ENCODE data around the gene TP53TG3B.
"Not testable (repeated sequence)": the region's sequence is repeated elsewhere in the genome, so short reads cannot be mapped to it uniquely, and the experiment has no call there.

The TP53TG3B gene

DNA sequence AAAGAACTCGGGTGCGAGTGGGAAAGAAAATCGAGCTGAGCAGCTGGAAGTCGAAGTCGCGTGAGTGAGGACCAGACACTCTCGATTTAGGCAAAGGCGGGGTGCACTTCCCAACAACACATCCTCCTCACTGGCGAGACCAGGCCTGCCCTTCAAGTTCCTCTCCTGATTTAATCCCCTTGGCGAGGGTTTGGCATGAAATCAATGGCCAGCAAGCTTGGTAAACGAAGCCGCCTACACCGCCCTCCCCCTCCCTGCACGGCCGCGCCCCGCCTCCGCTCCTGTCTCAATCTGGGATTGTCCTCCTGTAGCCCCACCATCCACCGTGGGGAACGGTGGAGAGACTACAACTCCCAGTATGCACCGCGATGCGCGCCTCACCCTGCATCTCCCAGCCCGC lies at the start of gene TP53TG3B:
TP53TG3B (plus strand) TSS at position 301 of the 400 bp plus-strand sequence; CDS start at position 369, 68 bp downstream.
- DNase-seq (ENCODE audit: insufficient read length, low spot score); FAIRE-seq: not testable (repeated sequence)

DNA sequence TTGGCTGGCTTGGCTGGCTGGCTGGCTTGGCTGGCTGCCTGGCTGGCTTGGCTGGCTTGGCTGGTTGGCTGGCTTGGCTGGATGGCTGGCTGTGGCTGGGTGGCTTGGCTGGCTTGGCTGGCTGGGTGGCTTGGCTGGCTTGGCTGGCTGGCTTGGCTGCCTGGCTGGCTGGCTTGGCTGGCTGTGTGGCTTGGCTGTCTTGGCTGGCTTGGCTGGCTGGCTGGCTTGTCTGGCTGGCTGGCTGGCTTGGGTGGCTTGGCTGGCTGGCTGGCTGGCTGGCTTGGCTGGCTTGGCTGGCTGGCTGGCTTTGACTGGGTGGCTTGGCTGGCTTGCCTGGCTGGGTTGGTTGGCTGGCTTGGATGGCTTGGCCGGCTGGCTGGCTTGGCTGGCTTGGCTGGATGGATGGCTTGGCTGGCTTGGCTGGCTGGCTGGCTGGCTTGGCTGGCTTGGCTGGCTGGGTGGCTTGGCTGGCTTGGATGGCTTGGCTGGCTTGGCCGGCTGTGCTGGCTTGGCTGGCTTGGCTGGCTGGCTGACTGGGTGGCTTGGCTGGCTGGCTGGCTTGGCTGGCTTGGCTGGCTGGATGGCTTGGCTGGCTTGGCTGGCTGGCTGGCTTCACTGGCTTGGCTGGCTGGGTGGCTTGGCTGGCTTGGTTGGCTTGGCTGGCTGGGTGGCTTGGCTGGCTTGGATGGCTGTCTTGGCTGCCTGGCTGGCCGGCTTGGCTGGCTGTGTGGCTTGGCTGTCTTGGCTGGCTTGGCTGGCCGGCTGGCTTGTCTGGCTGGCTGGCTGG lies 24.2 kb upstream of the TP53TG3B start:
- FAIRE-seq; DNase-seq (ENCODE audit: insufficient read length, low spot score): not testable (repeated sequence)

DNA sequence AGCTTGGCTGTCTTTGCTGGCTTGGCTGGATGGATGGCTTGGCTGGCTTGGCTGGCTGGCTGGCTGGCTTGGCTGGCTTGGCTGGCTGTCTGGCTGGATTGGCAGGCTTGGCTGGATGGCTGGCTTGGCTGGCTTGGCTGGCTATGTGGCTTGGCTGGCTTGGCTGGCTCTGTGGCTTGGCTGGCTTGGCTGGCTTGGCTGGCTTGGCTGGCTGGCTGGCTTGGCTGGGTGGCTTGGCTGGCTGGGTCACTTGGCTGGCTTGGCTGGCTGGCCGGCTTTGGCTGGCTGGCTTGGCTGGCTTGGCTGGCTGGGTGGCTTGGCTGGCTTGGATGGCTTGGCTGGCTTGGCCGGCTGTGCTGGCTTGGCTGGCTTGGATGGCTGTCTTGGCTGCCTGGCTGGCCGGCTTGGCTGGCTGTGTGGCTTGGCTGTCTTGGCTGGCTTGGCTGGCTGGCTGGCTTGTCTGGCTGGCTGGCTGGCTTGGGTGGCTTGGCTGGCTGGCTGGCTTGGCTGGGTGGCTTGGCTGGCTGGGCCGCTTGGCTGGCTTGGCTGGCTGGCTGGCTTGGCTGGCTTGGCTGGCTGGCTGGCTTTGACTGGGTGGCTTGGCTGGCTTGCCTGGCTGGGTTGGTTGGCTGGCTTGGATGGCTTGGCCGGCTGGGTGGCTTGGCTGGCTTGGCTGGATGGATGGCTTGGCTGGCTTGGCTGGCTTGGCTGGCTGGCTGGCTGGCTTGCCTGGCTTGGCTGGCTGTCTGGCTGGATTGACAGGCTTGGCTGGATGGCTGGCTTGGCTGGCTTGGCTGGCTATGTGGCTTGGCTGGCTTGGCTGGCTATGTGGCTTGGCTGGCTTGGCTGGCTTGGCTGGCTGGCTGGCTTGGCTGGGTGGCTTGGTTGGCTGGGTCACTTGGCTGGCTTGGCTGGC lies 22.8 kb upstream of the TP53TG3B start:
- DNase-seq (ENCODE audit: insufficient read length, low spot score); FAIRE-seq: not testable (repeated sequence)

DNA sequence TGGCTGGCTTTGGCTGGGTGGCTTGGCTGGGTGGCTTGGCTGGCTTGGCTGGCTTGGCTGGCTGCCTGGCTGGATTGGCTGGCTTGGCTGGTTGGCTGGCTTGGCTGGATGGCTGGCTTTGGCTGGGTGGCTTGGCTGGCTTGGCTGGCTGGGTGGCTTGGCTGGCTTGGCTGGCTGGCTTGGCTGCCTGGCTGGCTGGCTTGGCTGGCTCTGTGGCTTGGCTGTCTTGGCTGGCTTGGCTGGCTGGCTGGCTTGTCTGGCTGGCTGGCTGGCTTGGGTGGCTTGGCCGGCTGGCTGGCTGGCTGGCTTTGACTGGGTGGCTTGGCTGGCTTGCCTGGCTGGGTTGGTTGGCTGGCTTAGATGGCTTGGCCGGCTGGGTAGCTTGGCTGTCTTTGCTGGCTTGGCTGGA lies 22.1 kb upstream of the TP53TG3B start:
- not testable (repeated sequence) for FAIRE-seq; DNase-seq (ENCODE audit: insufficient read length, low spot score)

DNA sequence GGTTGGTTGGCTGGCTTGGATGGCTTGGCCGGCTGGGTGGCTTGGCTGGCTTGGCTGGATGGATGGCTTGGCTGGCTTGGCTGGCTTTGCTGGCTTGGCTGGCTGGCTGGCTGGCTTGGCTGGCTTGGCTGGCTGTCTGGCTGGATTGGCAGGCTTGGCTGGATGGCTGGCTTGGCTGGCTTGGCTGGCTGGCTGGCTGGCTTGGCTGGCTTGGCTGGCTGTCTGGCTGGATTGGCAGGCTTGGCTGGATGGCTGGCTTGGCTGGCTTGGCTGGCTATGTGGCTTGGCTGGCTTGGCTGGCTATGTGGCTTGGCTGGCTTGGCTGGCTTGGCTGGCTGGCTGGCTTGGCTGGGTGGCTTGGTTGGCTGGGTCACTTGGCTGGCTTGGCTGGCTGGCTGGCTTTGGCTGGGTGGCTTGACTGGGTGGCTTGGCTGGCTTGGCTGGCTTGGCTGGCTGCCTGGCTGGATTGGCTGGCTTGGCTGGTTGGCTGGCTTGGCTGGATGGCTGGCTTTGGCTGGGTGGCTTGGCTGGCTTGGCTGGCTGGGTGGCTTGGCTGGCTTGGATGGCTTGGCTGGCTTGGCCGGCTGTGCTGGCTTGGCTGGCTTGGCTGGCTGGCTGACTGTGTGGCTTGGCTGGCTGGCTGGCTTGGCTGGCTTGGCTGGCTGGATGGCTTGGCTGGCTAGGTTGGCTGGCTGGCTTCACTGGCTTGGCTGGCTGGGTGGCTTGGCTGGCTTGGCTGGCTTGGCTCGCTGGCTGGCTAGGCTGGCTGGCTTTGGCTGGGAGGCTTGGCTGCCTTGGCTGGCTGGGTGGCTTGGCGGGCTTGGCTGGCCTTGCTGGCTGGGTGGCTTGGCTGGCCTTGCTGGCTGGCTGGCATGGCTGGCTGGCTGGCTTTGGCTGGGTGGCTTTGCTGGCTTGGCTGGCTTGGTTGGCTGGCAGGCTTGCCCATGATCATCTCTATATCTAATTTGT lies 21.3 kb upstream of the TP53TG3B start:
- not testable (repeated sequence) for DNase-seq (ENCODE audit: insufficient read length, low spot score); FAIRE-seq
